MCF 10A (cell line): ENCODE data around the gene TUBE1. TPM values are rescaled to one million over a fixed set of nuclear protein-coding genes. Genes with fewer than 3 reads are reported as not detected.
"Not testable (repeated sequence)": the region's sequence is repeated elsewhere in the genome, so short reads cannot be mapped to it uniquely, and the experiment has no call there.

ENCODE experiments used
- BruUV-seq: library from RNA; stranded (reverse); fragments of 400-500 nt; replicated peaks from 2 replicates; lab custom pipeline; 2021; lab: Mats Ljungman, UMichigan
- CTCF ChIA-PET: fragments of 300-600 bp; sonication (Branson Sonifier 250); formaldehyde crosslinking; extraction: SDS; loops from one replicate; lab custom pipeline; 2021; ENCODE audit warnings: antibody characterized with exemption, inconsistent platforms; lab: Yijun Ruan, JAX
- POLR2A ChIA-PET: fragments of 300-600, 350-650 bp; sonication (Branson Sonifier 250); formaldehyde crosslinking; extraction: SDS; loops from one replicate; lab custom pipeline; 2020; ENCODE audit warnings: antibody characterized with exemption, inconsistent platforms; lab: Yijun Ruan, JAX
- DNase-seq: peaks from one replicate; pipeline ENCODE4 v3.0.0-alpha.2; 2018; ENCODE audit not compliant: unreplicated experiment
- H3K27ac Mint-ChIP-seq: one replicate; pipeline ENCODE4 v1.8.0; 2022; ENCODE audit warnings: mild to moderate bottlenecking, low read depth, mixed read lengths; ENCODE audit not compliant: unreplicated experiment
- H3K27me3 Mint-ChIP-seq: one replicate; pipeline ENCODE4 v1.8.0; 2022; ENCODE audit warnings: mixed read lengths; ENCODE audit not compliant: insufficient read depth, unreplicated experiment
- H3K36me3 Mint-ChIP-seq: one replicate; pipeline ENCODE4 v1.8.0; 2022; ENCODE audit warnings: mild to moderate bottlenecking, moderate library complexity, mixed read lengths; ENCODE audit not compliant: insufficient read depth, unreplicated experiment
- H3K4me1 Mint-ChIP-seq: one replicate; pipeline ENCODE4 v1.8.0; 2022; ENCODE audit warnings: mixed read lengths; ENCODE audit not compliant: insufficient read depth, unreplicated experiment
- H3K4me3 Mint-ChIP-seq: one replicate; pipeline ENCODE4 v1.8.0; 2022; ENCODE audit warnings: mild to moderate bottlenecking, moderate library complexity, mixed read lengths; ENCODE audit not compliant: unreplicated experiment
- H3K9me3 Mint-ChIP-seq: one replicate; pipeline ENCODE4 v1.8.0; 2022; ENCODE audit warnings: mixed read lengths; ENCODE audit not compliant: unreplicated experiment
- intact Hi-C: fragments of 100-400 bp; cut with micrococcal nuclease; formaldehyde crosslinking; loops from 2 replicates; pipeline ENCODE4 v1.14.1; 2022
- total RNA-seq: library from RNA; stranded (reverse); gene quantifications from 2 replicates; pipeline ENCODE4 v1.2.3, GENCODE V29; 2022
- TF ChIP-seq, protein P1 (sequence below): fragments of 200-600 bp; IDR thresholded peaks from one replicate; pipeline ENCODE4 v1.8.0; 2022; ENCODE audit warnings: antibody characterized with exemption, mild to moderate bottlenecking; ENCODE audit not compliant: unreplicated experiment

The TUBE1 gene
- total RNA-seq, 1 experiment from 2014 or later: 47.7 TPM

DNA sequence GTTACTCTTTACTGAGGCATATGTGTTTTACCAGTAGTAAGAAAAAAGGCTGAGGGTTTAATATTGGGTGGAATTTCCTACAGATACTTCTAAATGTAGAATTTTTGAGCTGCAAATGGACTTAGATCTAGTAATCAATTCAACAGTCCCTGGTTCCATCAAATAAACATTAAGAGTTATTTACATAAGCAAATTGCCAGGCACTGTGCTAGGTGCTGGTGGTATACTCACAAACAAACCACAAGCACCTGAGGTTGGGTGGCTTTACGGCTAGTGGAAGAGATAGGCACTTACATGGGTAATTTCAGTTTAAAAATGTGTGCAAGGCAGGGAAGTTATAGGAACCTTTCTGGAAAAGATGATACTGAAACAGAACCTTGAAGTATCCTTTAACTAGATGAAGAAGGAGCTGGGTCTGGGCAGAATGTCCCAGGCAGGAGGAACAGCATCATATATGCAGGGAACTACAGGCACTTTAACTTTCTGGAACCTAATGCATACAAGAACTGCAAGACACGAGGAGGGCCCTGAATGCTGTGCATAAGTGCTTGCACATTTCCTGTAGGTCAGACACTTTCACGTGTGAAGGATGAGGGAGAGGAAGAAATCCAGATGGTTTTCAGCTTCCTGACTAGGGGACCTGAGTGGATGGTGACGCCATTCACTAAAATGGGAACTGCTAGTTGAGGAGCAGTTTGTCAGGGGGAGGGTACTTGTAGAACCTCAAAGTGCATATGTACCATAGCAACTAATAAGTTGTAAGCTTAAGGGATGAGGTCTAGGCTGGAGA, 28.8 kb downstream of the TUBE1 start:
- no TSS peak for BruUV-seq
- no peak overlapping the region for H3K27ac Mint-ChIP-seq
- TF ChIP-seq, protein P1, sequence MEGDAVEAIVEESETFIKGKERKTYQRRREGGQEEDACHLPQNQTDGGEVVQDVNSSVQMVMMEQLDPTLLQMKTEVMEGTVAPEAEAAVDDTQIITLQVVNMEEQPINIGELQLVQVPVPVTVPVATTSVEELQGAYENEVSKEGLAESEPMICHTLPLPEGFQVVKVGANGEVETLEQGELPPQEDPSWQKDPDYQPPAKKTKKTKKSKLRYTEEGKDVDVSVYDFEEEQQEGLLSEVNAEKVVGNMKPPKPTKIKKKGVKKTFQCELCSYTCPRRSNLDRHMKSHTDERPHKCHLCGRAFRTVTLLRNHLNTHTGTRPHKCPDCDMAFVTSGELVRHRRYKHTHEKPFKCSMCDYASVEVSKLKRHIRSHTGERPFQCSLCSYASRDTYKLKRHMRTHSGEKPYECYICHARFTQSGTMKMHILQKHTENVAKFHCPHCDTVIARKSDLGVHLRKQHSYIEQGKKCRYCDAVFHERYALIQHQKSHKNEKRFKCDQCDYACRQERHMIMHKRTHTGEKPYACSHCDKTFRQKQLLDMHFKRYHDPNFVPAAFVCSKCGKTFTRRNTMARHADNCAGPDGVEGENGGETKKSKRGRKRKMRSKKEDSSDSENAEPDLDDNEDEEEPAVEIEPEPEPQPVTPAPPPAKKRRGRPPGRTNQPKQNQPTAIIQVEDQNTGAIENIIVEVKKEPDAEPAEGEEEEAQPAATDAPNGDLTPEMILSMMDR: no peak
- H3K9me3 Mint-ChIP-seq: no peaks in the 10 kb centered on the region
- H3K4me3 Mint-ChIP-seq: no peak overlapping the region
- H3K27me3 Mint-ChIP-seq: no peaks in the 10 kb centered on the region
- H3K36me3 Mint-ChIP-seq: no peaks in the 10 kb centered on the region
- ChIA-PET CTCF (interaction anchor here (1.1 to 5.9 kb wide), 4 partner anchors 14 to 348 kb away, joined by 4 to 29 read pairs (median 5); no protein-coding TSS in a partner anchor), POLR2A (no interaction called here)
- DNase-seq: no peak
- H3K4me1 Mint-ChIP-seq: no peaks in the 10 kb centered on the region
- intact Hi-C loops: no loop called here

DNA sequence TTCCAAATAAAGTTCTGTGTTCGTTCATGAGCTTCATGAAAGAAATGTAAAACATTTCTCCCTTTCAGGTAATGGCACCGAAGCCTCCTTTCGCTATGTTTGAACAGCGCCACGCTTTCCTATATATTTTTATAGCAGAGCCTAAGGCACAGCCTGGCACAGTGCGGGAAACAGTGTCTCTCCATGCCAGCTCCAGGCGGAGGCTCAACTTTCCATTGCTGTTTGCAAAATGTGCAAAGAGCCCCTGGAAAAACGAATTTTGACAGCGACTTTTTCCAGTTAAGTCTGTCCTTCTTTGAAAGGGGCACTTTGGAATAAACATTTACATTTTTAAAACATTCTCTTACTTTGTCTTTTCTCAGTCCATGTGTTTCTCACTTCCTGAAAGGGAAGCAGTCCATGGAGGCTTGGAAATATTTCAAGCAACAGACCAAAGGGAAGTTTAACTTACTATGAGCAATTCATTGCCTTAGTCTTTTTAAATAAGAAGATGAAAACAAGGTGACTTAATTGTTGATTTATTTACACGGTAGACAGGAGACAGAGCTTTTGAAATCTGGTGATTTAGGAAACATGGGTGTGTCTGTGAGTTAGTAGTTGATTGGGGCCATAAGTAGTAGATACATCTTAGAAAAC, 32.6 kb downstream of the TUBE1 start:
- Mint-ChIP-seq H3K27ac (no peak overlapping the region), H3K4me1 (no peaks in the 10 kb centered on the region), H3K27me3 (no peaks in the 10 kb centered on the region), H3K9me3 (no peaks in the 10 kb centered on the region), H3K36me3 (no peaks in the 10 kb centered on the region), H3K4me3 (no peak overlapping the region)
- POLR2A ChIA-PET: interaction anchor here (1.1 kb wide), 1 partner anchor 26 kb away, joined by 5 read pairs; no protein-coding TSS in a partner anchor
- intact Hi-C loops: no loop called here
- BruUV-seq: no TSS peak
- TF ChIP-seq, protein P1: no peak
- no peak for DNase-seq
- CTCF ChIA-PET: interaction anchor here (0.6 to 5.9 kb wide), 5 partner anchors 10 to 534 kb away, joined by 4 to 29 read pairs (median 6); no protein-coding TSS in a partner anchor

DNA sequence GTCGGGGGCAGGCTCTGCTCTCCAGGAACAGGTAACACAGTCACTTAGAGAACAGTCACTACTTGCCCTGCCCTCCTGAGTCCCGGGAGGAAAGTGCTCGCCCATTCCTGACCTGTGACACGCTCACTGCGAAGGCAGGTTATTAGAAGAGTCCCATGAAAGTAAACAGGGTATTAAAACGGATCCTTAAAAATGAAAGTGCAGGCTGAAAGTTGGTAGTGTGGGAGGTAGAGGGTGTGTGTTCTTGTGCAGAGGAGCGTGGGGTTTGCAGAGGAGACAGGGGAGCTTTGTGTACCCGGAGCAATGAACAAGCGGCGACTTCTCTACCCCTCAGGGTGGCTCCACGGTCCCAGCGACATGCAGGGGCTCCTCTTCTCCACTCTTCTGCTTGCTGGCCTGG, 33.3 kb downstream of the TUBE1 start, which contains the start of gene CCN6:
TSS of gene CCN6 (plus strand) at position 104 of the 400 bp plus-strand sequence. CDS start at position 358, 254 bp downstream.
- Mint-ChIP-seq H3K9me3 (no peaks in the 10 kb centered on the region), H3K4me3 (no peak within 1 kb of the TSS), H3K27ac (no peak within 1 kb of the TSS), H3K4me1 (no peaks in the 10 kb centered on the region), H3K36me3 (no peaks in the 10 kb centered on the region), H3K27me3 (no peaks in the 10 kb centered on the region)
- TF ChIP-seq, protein P1: no peak
- no TSS peak for BruUV-seq
- POLR2A ChIA-PET: interaction anchor here (1.1 kb wide), 1 partner anchor 27 kb away, joined by 5 read pairs; no protein-coding TSS in a partner anchor
- CTCF ChIA-PET: interaction anchor here (0.5 to 5.9 kb wide), 5 partner anchors 9 to 533 kb away, joined by 4 to 29 read pairs (median 6); no protein-coding TSS in a partner anchor
- DNase-seq: no peak
- intact Hi-C loops: no loop called here

DNA sequence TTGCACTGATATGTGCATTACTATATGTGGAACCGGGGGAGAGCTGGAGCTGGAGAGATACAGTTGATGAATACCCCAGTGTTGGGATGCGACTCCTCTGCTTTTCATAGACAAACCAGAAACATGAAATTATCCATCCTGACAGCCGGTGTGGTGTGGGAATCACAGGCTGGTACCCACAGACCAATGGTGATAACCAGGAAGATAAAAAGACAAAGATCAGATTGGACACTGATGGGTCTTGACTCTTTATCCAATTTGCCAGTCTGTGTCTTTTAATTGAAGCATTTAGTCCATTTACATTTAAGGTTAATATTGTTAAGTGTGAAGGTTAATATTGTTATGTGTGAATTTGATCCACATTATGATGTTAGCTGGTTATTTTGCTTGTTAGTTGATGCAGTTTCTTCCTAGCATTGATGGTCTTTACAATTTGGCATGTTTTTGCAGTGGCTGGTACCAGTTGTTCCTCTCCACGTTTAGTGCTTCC, 36.0 kb downstream of the TUBE1 start:
- H3K36me3 Mint-ChIP-seq, H3K27me3 Mint-ChIP-seq, POLR2A ChIA-PET, H3K4me1 Mint-ChIP-seq, intact Hi-C loops, DNase-seq, H3K4me3 Mint-ChIP-seq, BruUV-seq, H3K9me3 Mint-ChIP-seq, H3K27ac Mint-ChIP-seq: not testable (repeated sequence)
- CTCF ChIA-PET: interaction anchor here (0.6 to 3.5 kb wide), 4 partner anchors 55 to 480 kb away, joined by 3 to 17 read pairs (median 8); no protein-coding TSS in a partner anchor
